CD14-positive monocyte (primary cell): ENCODE results near the gene ELK1. TPM values are rescaled to one million over a fixed set of nuclear protein-coding genes. Genes with fewer than 3 reads are reported as not detected.

Experiments used
- DNase-seq, 3 donors: peaks; one replicate each; pipeline ENCODE4 v3.0.0-alpha.2; 2011 to 2022
- H2AFZ ChIP-seq: 2 replicates; pipeline ENCODE4 v1.6.0; 2012; ENCODE audit warnings: mild to moderate bottlenecking, low read depth, low read length, inconsistent platforms; ENCODE audit not compliant: insufficient read depth, poor library complexity, severe bottlenecking
- H3K27ac ChIP-seq, 2 donors: 1 replicate in 1 of 2; 2 replicates in 1 of 2; pipeline ENCODE4 v1.5.1; 2012 to 2013; ENCODE audit warnings: low read length in 2 of 2, control low read depth in 1 of 2, inconsistent platforms in 1 of 2, low read depth in 1 of 2, mild to moderate bottlenecking in 1 of 2
- H3K27me3 ChIP-seq, 2 donors: one replicate each; pipeline versions ENCODE4 v1.6.0 to v1.6.1; 2011 to 2013; ENCODE audit warnings: low read length in 2 of 2; ENCODE audit not compliant: control insufficient read depth in 2 of 2, insufficient read depth in 2 of 2
- H3K36me3 ChIP-seq, 2 donors: replicated peaks in 1 of 2; 1 replicate in 1 of 2; 2 replicates in 1 of 2; pipeline versions ENCODE4 v1.5.1 to v1.6.1; 2012 to 2013; ENCODE audit warnings: low read length in 2 of 2, control low read depth in 1 of 2, inconsistent platforms in 1 of 2, mild to moderate bottlenecking in 1 of 2; ENCODE audit not compliant: insufficient read depth in 2 of 2, control insufficient read depth in 1 of 2
- H3K4me1 ChIP-seq, 2 donors: 1 replicate in 1 of 2; 2 replicates in 1 of 2; pipeline versions ENCODE4 v1.5.1 to v1.6.1; 2012 to 2013; ENCODE audit warnings: low read length in 2 of 2, control low read depth in 1 of 2, inconsistent platforms in 1 of 2, mild to moderate bottlenecking in 1 of 2, moderate library complexity in 1 of 2; ENCODE audit not compliant: insufficient read depth in 2 of 2, control insufficient read depth in 1 of 2
- H3K4me2 ChIP-seq: replicated peaks from 2 replicates; pipeline ENCODE3; 2012; ENCODE audit warnings: low read length, moderate library complexity, mild to moderate bottlenecking; ENCODE audit not compliant: poor library complexity, severe bottlenecking; ENCODE audit errors: extremely low read depth
- H3K4me3 ChIP-seq, 3 experiments: fragments of 200-600 bp in 1 of 3; sonication (generic) in 1 of 3; replicated peaks in 1 of 3; 1 replicate in 2 of 3; 2 replicates in 1 of 3; pipeline ENCODE4 v1.5.1; 2011 to 2013; ENCODE audit warnings: low read length in 3 of 3, mild to moderate bottlenecking in 3 of 3, control low read depth in 2 of 3, low read depth in 2 of 3, inconsistent platforms in 1 of 3, moderate library complexity in 1 of 3
- H3K79me2 ChIP-seq: 2 replicates; pipeline ENCODE4 v1.6.0; 2012; ENCODE audit warnings: mild to moderate bottlenecking, control low read depth, inconsistent platforms, low read length, moderate library complexity; ENCODE audit not compliant: insufficient read depth
- H3K9ac ChIP-seq: 2 replicates; pipeline ENCODE4 v1.6.0; 2017; ENCODE audit warnings: low read length, mild to moderate bottlenecking; ENCODE audit not compliant: insufficient read depth, poor library complexity, severe bottlenecking
- H3K9me3 ChIP-seq, 2 donors: replicated peaks in 1 of 2; 1 replicate in 1 of 2; 2 replicates in 1 of 2; pipeline versions ENCODE4 v1.5.1 to v1.6.1; 2012 to 2013; ENCODE audit warnings: low read length in 2 of 2, control low read depth in 1 of 2; ENCODE audit not compliant: control insufficient read depth in 1 of 2, insufficient read depth in 1 of 2
- H4K20me1 ChIP-seq: 2 replicates; pipeline ENCODE4 v1.6.0; 2012; ENCODE audit warnings: mild to moderate bottlenecking, low read length, control low read depth, moderate library complexity; ENCODE audit not compliant: insufficient read depth
- H3K27ac Mint-ChIP-seq, 7 donors: one replicate each; pipeline ENCODE4 v1.8.0; 2020; ENCODE audit warnings: mild to moderate bottlenecking in 7 of 7, mixed read lengths in 7 of 7, moderate library complexity in 6 of 7, inconsistent platforms in 2 of 7
- H3K27me3 Mint-ChIP-seq, 3 donors: one replicate each; pipeline ENCODE4 v1.8.0; 2021 to 2022; ENCODE audit warnings: low read depth in 3 of 3, mild to moderate bottlenecking in 3 of 3, mixed read lengths in 3 of 3, moderate library complexity in 3 of 3, inconsistent platforms in 1 of 3
- H3K36me3 Mint-ChIP-seq, 2 donors: one replicate each; pipeline ENCODE4 v1.8.0; 2020; ENCODE audit warnings: mixed read lengths in 2 of 2, inconsistent platforms in 1 of 2, mild to moderate bottlenecking in 1 of 2
- H3K4me1 Mint-ChIP-seq: one replicate; pipeline ENCODE4 v1.8.0; 2020; ENCODE audit warnings: mild to moderate bottlenecking, mixed read lengths
- H3K4me3 Mint-ChIP-seq, 2 donors: one replicate each; pipeline ENCODE4 v1.8.0; 2020; ENCODE audit warnings: mild to moderate bottlenecking in 2 of 2, mixed read lengths in 2 of 2, moderate library complexity in 1 of 2
- H3K9me3 Mint-ChIP-seq, 7 donors: one replicate each; pipeline ENCODE4 v1.8.0; 2020 to 2022; ENCODE audit warnings: mixed read lengths in 7 of 7, mild to moderate bottlenecking in 6 of 7, moderate library complexity in 6 of 7, inconsistent platforms in 2 of 7
- CTCF ChIP-seq: fragments of 200-600 bp; IDR thresholded peaks from one replicate; pipeline ENCODE4 v1.8.0; 2022; ENCODE audit warnings: antibody characterized with exemption, mild to moderate bottlenecking
- WGBS: methylation state at CpG from one replicate; pipeline ENCODE4 v1.1.5; 2013; ENCODE audit warnings: missing lambda C conversion rate; ENCODE audit not compliant: insufficient coverage; 5-methylcytosine and 5-hydroxymethylcytosine counted together
- intact Hi-C, 2 donors: fragments of 100-400 bp; cut with micrococcal nuclease; formaldehyde crosslinking; loops; one replicate each; pipeline versions ENCODE4 v1.15.0 to v1.15.1; 2023
- polyA plus RNA-seq, 3 donors: library from polyadenylated mRNA; depleted of rRNA in 1 of 3; unstranded in 2 of 3; stranded (reverse) in 1 of 3; fragments of 300-500 nt in 2 of 3; fragments of >200 nt in 1 of 3; fragmentation: Illumina TruSeq in 2 of 3; gene quantifications; 1 replicate in 2 of 3; 2 replicates in 1 of 3; pipeline ENCODE4 v1.2.3, GENCODE V29; 2012 to 2021

The ELK1 gene
- polyA plus RNA-seq, 3 donors, result 9.5 to 11.9 (median 10.7) TPM

DNA sequence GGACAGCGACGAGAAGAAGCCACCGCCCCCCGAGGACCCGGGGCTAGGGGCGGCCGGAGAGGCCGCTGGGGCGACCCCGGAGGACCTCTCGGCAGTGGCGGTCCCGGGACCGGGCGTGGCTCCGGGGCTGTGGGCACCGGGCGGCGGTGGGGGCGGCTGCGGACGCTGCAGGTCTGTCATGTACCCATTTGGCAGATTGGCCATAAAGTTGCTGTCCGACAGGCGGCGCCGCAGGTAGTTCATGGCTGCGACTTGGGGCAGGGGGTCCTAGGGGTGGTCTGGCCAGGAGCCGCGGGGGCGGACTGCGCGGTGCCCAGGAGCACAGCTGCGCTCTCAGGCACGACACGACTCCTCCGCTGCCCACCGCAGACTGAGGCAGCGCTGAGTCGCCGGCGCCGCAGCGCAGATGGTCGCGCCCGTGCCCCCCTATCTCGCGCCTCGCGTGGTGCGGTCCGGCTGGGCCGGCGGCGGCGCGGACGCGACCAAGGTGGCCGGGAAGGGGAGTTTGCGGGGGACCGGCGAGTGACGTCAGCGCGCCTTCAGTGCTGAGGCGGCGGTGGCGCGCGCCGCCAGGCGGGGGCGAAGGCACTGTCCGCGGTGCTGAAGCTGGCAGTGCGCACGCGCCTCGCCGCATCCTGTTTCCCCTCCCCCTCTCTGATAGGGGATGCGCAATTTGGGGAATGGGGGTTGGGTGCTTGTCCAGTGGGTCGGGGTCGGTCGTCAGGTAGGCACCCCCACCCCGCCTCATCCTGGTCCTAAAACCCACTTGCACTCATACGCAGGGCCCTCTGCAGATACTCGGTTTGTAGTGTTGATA lies 30.7 kb downstream of the ELK1 start, which contains the start of gene SYN1:
TSS of gene SYN1 (minus strand) at position 372 of the 817 bp plus-strand sequence. CDS start at position 243, 129 bp downstream.
- Histone ChIP-seq H3K9me3 (no peaks in the 10 kb centered on the region), H3K27me3 (peaks cover 0 to 4% of the 10 kb centered on the region in 2 donors), H3K36me3 (peaks cover 2% of the 10 kb centered on the region in 2 donors), H2AFZ (peak within 1 kb of the TSS; percentile 46), H3K4me1 (peaks cover 13 to 21% of the 10 kb centered on the region in 2 donors), H4K20me1 (peaks cover 25% of the 10 kb centered on the region), H3K4me3 (peak within 1 kb of the TSS in 1 of 3 experiments; percentile 51), H3K79me2 (no peaks in the 10 kb centered on the region), H3K27ac (no peak within 1 kb of the TSS), H3K4me2 (peak within 1 kb of the TSS; percentile 57), H3K9ac (no peak within 1 kb of the TSS)
- H3K4me3 Mint-ChIP-seq, result peak within 1 kb of the TSS in 1 of 2 donors; percentile 71
- peak; percentile 78 to 91 (median 81) for DNase-seq
- intact Hi-C loops, result loop anchor here in 1 of 2 donors (5.0 kb wide), 1 partner anchor 42 kb away; no protein-coding TSS in a partner anchor
- peaks cover 5% of the 10 kb centered on the region in 2 donors for H3K36me3 Mint-ChIP-seq
- peaks cover 9 to 21% (median 13%) of the 10 kb centered on the region in 3 donors for H3K27me3 Mint-ChIP-seq
- H3K9me3 Mint-ChIP-seq, result peaks cover 0 to 10% (median 2%) of the 10 kb centered on the region in 7 donors
- no peak for TF ChIP-seq CTCF
- WGBS, result 4% methylated on average over 40 of the region's 88 CpGs
- H3K27ac Mint-ChIP-seq, result no peak within 1 kb of the TSS
- H3K4me1 Mint-ChIP-seq, result peaks cover 18% of the 10 kb centered on the region

- Mint-ChIP-seq H3K27me3 (peaks cover 11 to 24% (median 12%) of the 10 kb centered on the region in 3 donors), H3K4me1 (peaks cover 13% of the 10 kb centered on the region), H3K9me3 (peaks cover 0 to 10% (median 2%) of the 10 kb centered on the region in 7 donors), H3K36me3 (peaks cover under 1 to 1% of the 10 kb centered on the region in 2 donors), H3K27ac (no peak overlapping the region), H3K4me3 (peak overlapping the region in 1 of 2 donors; percentile 71)
- intact Hi-C loops, result loop anchor here in 1 of 2 donors (5.0 kb wide), 1 partner anchor 42 kb away; no protein-coding TSS in a partner anchor
- no peak overlapping the region for H2AFZ ChIP-seq
- no peak overlapping the region for H3K9ac ChIP-seq
- H3K4me3 ChIP-seq, result peak overlapping the region in 1 of 3 experiments; percentile 51
- no peaks in the 10 kb centered on the region for H3K36me3 ChIP-seq
- H3K4me2 ChIP-seq, result peak overlapping the region; percentile 57
- H3K27me3 ChIP-seq, result peaks cover 0 to 4% of the 10 kb centered on the region in 2 donors
- no peak for TF ChIP-seq CTCF
- H3K9me3 ChIP-seq, result no peaks in the 10 kb centered on the region
- H3K27ac ChIP-seq, result no peak overlapping the region
- peaks cover 18% of the 10 kb centered on the region for H4K20me1 ChIP-seq
- WGBS, result 23% methylated on average over 22 of the region's 32 CpGs
- H3K79me2 ChIP-seq, result no peaks in the 10 kb centered on the region
- no peak for DNase-seq
- peaks cover 9 to 14% of the 10 kb centered on the region in 2 donors for H3K4me1 ChIP-seq
Measured at GRCh38 chrX:47618923-47619485, 31.4 kb downstream of the ELK1 start.
